ENCODE results near the gene NT5C2. TPM values are rescaled to one million over a fixed set of nuclear protein-coding genes. Genes with fewer than 3 reads are reported as not detected.

Gene NT5C2
- polyA plus RNA-seq, 1 donor (not counting 4 experiments of a cell fraction or from before 2014, with no cell fraction given), result 88.6 TPM

GRCh38 chr10:103197174-103197573, 4.1 kb upstream of the NT5C2 start:
- Histone ChIP-seq H3K9me1 (ENCODE audit: control insufficient read depth, extremely low read depth, insufficient read depth, low read length) (no peaks in the 10 kb centered on the region), H3K9ac (ENCODE audit: control insufficient read depth, extremely low read depth, insufficient read depth, low read length) (no peak overlapping the region), H3K27ac (ENCODE audit: control insufficient read depth, insufficient read depth, low read length) (no peak overlapping the region), H3K4me3 (ENCODE audit: control insufficient read depth in 2 of 3, extremely low read depth in 1 of 3, insufficient read depth in 2 of 3, low read depth in 1 of 3, low read length in 3 of 3) (no peak overlapping the region), H3K36me3 (ENCODE audit: control insufficient read depth in 2 of 2, extremely low read depth in 1 of 2, insufficient read depth in 2 of 2, low read length in 2 of 2) (no peaks in the 10 kb centered on the region), H3K79me2 (ENCODE audit: control insufficient read depth, insufficient read depth, low read length) (peaks cover 7% of the 10 kb centered on the region), H3K4me1 (ENCODE audit: control insufficient read depth, extremely low read depth, insufficient read depth, low read length) (peaks cover 10% of the 10 kb centered on the region), H3K27me3 (ENCODE audit: control insufficient read depth, extremely low read depth, insufficient read depth, low read length) (no peaks in the 10 kb centered on the region), H3K9me3 (ENCODE audit: control insufficient read depth, low read depth, low read length) (no peaks in the 10 kb centered on the region), H3K4me2 (ENCODE audit: control insufficient read depth, extremely low read depth, insufficient read depth, low read depth, low read length) (no peak overlapping the region), H4K20me1 (ENCODE audit: control insufficient read depth, extremely low read depth, insufficient read depth, low read length) (no peaks in the 10 kb centered on the region), H2AFZ (ENCODE audit: control insufficient read depth, low read length) (no peak overlapping the region)
- no peak for TF ChIP-seq EZH2 (IDR thresholded peaks at IDR 0.05; ENCODE audit: low read length)
- no peak for TF ChIP-seq CTCF (optimal IDR thresholded peaks at IDR 0.05 in 1 of 3, IDR thresholded peaks at IDR 0.05 in 1 of 3, conservative IDR thresholded peaks at IDR 0.05 in 1 of 3; ENCODE audit: extremely low read depth in 1 of 3, insufficient read depth in 2 of 3, low read length in 3 of 3)
- DNase-seq (ENCODE audit: low read depth, low spot score), result no peak
- FAIRE-seq, result no peak
- dilution Hi-C loops (cut with MboI; ENCODE audit: extremely low pct_ligation_motif_present, low sequenced_read_pairs), result no loop called here

GRCh38 chr10:103196516-103196915, 3.4 kb upstream of the NT5C2 start:
- Histone ChIP-seq H3K4me3 (ENCODE audit: control insufficient read depth in 2 of 3, extremely low read depth in 1 of 3, insufficient read depth in 2 of 3, low read depth in 1 of 3, low read length in 3 of 3) (no peak overlapping the region), H3K9ac (ENCODE audit: control insufficient read depth, extremely low read depth, insufficient read depth, low read length) (no peak overlapping the region), H3K9me1 (ENCODE audit: control insufficient read depth, extremely low read depth, insufficient read depth, low read length) (no peaks in the 10 kb centered on the region), H3K4me2 (ENCODE audit: control insufficient read depth, extremely low read depth, insufficient read depth, low read depth, low read length) (no peak overlapping the region), H3K9me3 (ENCODE audit: control insufficient read depth, low read depth, low read length) (no peaks in the 10 kb centered on the region), H3K27ac (ENCODE audit: control insufficient read depth, insufficient read depth, low read length) (no peak overlapping the region), H3K36me3 (ENCODE audit: control insufficient read depth in 2 of 2, extremely low read depth in 1 of 2, insufficient read depth in 2 of 2, low read length in 2 of 2) (no peaks in the 10 kb centered on the region), H3K79me2 (ENCODE audit: control insufficient read depth, insufficient read depth, low read length) (peaks cover 14% of the 10 kb centered on the region), H2AFZ (ENCODE audit: control insufficient read depth, low read length) (no peak overlapping the region), H4K20me1 (ENCODE audit: control insufficient read depth, extremely low read depth, insufficient read depth, low read length) (no peaks in the 10 kb centered on the region), H3K27me3 (ENCODE audit: control insufficient read depth, extremely low read depth, insufficient read depth, low read length) (no peaks in the 10 kb centered on the region), H3K4me1 (ENCODE audit: control insufficient read depth, extremely low read depth, insufficient read depth, low read length) (peaks cover 10% of the 10 kb centered on the region)
- DNase-seq (ENCODE audit: low read depth, low spot score) (no peak), FAIRE-seq (no peak)
- dilution Hi-C loops (cut with MboI; ENCODE audit: extremely low pct_ligation_motif_present, low sequenced_read_pairs), result no loop called here
- TF ChIP-seq CTCF (optimal IDR thresholded peaks at IDR 0.05 in 1 of 3, IDR thresholded peaks at IDR 0.05 in 1 of 3, conservative IDR thresholded peaks at IDR 0.05 in 1 of 3; ENCODE audit: extremely low read depth in 1 of 3, insufficient read depth in 2 of 3, low read length in 3 of 3) (no peak), EZH2 (IDR thresholded peaks at IDR 0.05; ENCODE audit: low read length) (no peak)

Data from keratinocyte (primary cell).